ENCODE measurements around the gene PEX13. TPM values are rescaled to one million over a fixed set of nuclear protein-coding genes. Genes with fewer than 3 reads are reported as not detected.
"Not testable (repeated sequence)": the region's sequence is repeated elsewhere in the genome, so short reads cannot be mapped to it uniquely, and the experiment has no call there.

The PEX13 gene
- total RNA-seq, 4 donors from 2014 or later, result 21.6 to 72.2 (median 48.6) TPM

GRCh38 chr2:61023670-61024069, 6.2 kb downstream of the PEX13 start:
- no peaks in the 10 kb centered on the region for H3K36me3 ChIP-seq
- peaks cover 0 to 11% of the 10 kb centered on the region in 2 donors for H3K4me1 ChIP-seq
- intact Hi-C loops (cut with DNase I; ENCODE audit: low total_unique reads), result no loop called here
- H3K27me3 ChIP-seq, result no peaks in the 10 kb centered on the region
- no peak for TF ChIP-seq POLR2A (IDR thresholded peaks at IDR 0.05)
- no peak for TF ChIP-seq CTCF (IDR thresholded peaks at IDR 0.05)
- no peak overlapping the region for H3K4me3 ChIP-seq
- no peak overlapping the region for H3K27ac ChIP-seq
- H3K9me3 ChIP-seq, result no peaks in the 10 kb centered on the region
- DNase-seq, result no peak

- DNase-seq, result no peak
- Histone ChIP-seq H3K27ac (no peak overlapping the region), H3K27me3 (no peaks in the 10 kb centered on the region), H3K9me3 (no peaks in the 10 kb centered on the region), H3K4me1 (no peaks in the 10 kb centered on the region), H3K36me3 (no peaks in the 10 kb centered on the region), H3K4me3 (no peak overlapping the region)
- intact Hi-C loops (cut with DNase I; ENCODE audit: low total_unique reads), result no loop called here
- TF ChIP-seq POLR2A (IDR thresholded peaks at IDR 0.05) (no peak), CTCF (IDR thresholded peaks at IDR 0.05) (no peak)
These were observed 12.0 kb downstream of the PEX13 start for GRCh38 chr2:61029533-61029932.

GRCh38 chr2:61034592-61034991, 17.1 kb downstream of the PEX13 start:
- H3K27me3 ChIP-seq; H3K4me3 ChIP-seq; intact Hi-C loops (cut with DNase I; ENCODE audit: low total_unique reads); DNase-seq; H3K27ac ChIP-seq; H3K9me3 ChIP-seq; H3K4me1 ChIP-seq; H3K36me3 ChIP-seq: not testable (repeated sequence)

- H3K27me3 ChIP-seq; intact Hi-C loops (cut with DNase I; ENCODE audit: low total_unique reads); H3K4me3 ChIP-seq; H3K9me3 ChIP-seq; H3K27ac ChIP-seq; H3K36me3 ChIP-seq; DNase-seq; H3K4me1 ChIP-seq: not testable (repeated sequence)
These were observed 19.1 kb downstream of the PEX13 start for GRCh38 chr2:61036643-61037042.

GRCh38 chr2:61042807-61043206, 25.3 kb downstream of the PEX13 start:
- H3K4me1 ChIP-seq, result no peaks in the 10 kb centered on the region
- DNase-seq, result no peak
- no peak overlapping the region for H3K27ac ChIP-seq
- no peaks in the 10 kb centered on the region for H3K9me3 ChIP-seq
- H3K4me3 ChIP-seq, result no peak overlapping the region
- intact Hi-C loops (cut with DNase I; ENCODE audit: low total_unique reads), result no loop called here
- TF ChIP-seq CTCF (IDR thresholded peaks at IDR 0.05) (no peak), POLR2A (IDR thresholded peaks at IDR 0.05) (no peak)
- H3K27me3 ChIP-seq, result no peaks in the 10 kb centered on the region
- H3K36me3 ChIP-seq, result no peaks in the 10 kb centered on the region

GRCh38 chr2:61044636-61045035, 27.1 kb downstream of the PEX13 start:
- intact Hi-C loops (cut with DNase I; ENCODE audit: low total_unique reads), result no loop called here
- no peak overlapping the region for H3K4me3 ChIP-seq
- H3K9me3 ChIP-seq, result no peaks in the 10 kb centered on the region
- H3K27me3 ChIP-seq, result no peaks in the 10 kb centered on the region
- no peak for DNase-seq
- H3K27ac ChIP-seq, result no peak overlapping the region
- no peaks in the 10 kb centered on the region for H3K4me1 ChIP-seq
- TF ChIP-seq CTCF (IDR thresholded peaks at IDR 0.05) (no peak), POLR2A (IDR thresholded peaks at IDR 0.05) (no peak)
- no peaks in the 10 kb centered on the region for H3K36me3 ChIP-seq
